ENCODE results near the gene OPHN1.
A peak's percentile ranks its signal among the peaks of the same experiment; 100 is the strongest.

OPHN1 gene

DNA sequence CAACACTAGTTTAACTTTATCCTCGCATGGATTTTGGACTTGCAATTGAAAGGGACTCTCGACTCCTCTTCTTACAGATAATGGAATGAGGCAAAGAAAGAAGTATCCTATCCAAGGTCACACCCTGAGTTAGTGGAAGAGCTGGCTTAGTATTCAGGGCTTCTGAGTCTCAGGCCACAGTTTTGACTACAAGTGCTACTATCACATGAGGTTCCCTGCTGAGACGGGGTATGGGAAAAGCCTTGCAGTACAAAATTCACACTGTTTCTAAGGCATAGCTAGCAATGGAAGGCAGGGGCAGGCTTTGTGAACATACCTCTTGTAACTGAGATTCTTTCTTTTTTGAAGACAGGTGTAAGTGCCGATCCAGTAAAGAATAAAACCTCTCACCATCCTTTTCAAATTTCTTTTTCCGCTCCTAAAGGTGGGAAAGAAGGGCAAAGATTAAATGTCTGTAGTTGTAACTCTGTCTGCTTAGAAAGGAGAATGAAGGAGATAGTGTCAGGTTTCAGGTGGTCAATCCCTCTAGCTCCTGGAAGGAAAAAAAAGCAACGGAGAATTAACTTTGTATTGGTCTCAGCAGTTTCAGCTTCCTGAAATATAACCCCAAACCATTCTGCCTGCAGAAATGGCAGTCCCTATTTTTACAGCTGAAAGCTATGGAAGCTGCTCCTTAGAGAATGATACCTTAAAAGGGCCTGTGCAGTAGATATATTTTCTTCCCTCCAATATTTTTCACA, 199.0 kb downstream of the OPHN1 start:
- DNase-seq = no peak

DNA sequence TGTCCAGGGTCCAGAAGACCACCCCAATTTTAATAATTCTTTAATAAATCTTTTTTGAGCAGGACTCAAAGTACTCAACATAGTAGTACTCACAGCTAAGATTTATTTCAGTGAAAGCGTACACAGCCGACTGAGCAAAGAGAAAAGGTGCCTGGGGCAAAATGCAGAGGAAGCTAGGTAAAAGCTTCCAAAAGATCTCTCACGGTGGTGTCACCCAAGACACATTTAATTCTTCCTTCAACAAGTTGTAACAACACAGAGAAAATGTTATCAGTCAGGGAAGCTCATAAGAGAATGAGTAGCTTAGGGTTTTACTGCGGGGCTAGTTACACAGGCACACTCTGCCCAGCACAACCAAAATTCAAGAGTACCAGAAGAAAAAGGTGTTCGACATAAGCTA, 201.1 kb downstream of the OPHN1 start:
- no peak for DNase-seq

DNA sequence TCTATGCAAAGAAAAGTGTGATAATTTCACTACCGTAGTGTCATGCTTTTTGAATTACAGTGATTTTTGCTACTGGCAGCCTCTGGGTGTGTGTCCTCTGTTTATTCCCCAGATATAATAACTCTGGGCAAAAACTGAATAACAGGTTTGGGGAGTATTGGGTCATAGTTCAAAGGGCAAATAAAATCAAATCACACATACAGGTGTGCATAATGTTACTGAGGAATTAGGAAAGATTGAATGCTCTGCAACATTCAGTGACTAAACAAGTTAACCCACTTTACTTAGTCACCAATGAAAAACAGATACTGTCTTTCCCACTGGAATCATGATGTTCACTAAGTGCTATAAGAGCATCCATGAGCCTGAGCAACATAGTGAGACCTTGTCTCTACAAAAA, 224.3 kb downstream of the OPHN1 start:
- DNase-seq = no peak

DNA sequence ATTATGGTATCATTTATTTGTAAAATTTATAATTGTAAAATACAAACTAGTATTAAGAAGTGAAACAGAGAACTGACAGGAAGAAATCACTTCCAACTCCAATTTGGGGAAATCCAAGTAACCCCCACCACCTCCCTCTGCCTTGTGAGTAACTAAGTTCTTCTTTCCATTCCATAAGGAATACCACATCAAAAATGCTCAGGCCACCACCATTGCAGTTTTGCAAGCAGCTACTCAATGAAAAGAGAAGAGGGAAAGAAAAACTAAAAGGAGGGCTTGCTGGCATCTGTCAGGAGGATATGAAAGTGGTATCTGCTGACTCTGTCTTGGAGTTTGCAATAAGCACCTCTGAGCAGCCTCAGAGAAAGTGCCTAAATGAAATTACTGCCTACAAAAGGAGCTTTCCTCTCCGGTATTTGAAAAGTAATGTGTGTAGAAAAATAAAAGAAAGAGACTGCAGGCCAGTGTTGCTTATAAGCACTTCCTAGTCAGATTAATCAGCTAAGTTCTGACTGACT, 228.7 kb downstream of the OPHN1 start:
- DNase-seq = no peak

DNA sequence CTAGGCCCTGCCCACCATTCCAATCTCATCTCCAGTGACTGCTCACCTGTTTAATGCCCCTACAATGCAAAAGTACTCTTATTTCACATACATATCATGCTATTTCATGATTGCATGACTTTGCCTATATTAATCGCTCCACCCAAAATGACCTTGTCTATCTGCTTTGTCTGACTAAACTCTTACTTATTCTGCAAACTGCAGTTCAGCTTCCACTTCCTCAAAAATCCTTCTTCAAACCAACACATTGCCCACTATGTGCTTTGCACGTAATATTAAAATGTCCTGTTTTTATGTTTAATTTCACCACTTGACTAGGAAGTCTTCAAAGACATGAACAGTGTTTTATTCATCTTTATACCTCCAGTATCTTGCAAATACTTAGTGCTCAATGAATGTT, 229.6 kb downstream of the OPHN1 start:
- DNase-seq = no peak

DNA sequence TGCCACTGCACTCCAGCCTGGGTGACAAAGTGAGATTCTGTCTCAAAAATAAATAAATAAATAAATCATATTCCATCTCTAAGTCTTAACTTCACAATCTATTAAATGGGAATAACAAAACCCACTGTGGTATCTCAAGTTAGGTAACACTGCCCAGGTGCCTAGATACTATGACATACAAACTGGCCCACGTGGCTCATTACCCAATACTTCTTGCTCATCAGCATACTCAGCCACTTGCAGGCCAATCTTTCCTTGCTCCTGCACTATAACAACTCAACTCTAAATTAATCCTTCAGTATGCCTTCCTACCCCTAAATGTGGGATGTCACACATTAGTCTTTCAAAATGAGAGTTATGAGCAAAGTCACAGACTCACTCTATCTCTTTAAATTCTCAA, 230.1 kb downstream of the OPHN1 start:
- DNase-seq = no peak

DNA sequence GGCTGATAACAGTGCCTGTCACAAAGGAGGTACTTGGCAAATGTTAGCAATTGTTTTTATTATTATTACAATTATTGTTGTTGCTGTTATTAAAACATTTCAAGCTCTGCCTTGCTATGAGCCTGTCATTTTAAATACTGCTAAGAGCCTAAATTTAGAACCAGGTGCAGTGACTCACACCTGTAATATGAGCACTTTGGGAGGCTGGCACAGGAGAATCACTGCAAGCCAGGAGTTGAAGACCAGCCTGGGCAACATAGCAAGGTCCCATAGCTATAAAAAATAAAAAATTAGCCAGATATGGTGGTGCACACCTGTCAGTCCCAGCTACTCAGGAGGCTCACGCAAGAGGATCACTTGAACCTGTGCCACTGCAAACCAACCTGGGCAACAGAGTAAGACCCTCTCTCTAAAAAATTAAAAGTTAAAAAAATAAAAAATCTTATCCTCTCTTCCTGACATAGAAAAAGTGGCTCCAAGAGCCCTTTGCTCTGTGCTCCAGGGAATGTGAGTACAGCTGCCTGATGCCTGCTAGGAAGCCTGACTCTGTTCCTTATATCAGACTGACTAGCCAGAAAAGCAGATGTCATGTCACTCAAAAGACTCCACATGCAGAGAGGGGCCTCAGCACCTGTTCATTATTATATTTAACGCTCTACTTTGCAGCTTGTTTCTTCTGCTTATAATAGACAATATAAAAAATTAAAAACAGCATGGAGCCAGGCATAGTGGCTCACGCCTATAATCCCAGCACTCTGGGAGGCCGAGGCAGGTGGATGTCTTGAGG, 234.0 kb downstream of the OPHN1 start:
- DNase-seq = no peak

DNA sequence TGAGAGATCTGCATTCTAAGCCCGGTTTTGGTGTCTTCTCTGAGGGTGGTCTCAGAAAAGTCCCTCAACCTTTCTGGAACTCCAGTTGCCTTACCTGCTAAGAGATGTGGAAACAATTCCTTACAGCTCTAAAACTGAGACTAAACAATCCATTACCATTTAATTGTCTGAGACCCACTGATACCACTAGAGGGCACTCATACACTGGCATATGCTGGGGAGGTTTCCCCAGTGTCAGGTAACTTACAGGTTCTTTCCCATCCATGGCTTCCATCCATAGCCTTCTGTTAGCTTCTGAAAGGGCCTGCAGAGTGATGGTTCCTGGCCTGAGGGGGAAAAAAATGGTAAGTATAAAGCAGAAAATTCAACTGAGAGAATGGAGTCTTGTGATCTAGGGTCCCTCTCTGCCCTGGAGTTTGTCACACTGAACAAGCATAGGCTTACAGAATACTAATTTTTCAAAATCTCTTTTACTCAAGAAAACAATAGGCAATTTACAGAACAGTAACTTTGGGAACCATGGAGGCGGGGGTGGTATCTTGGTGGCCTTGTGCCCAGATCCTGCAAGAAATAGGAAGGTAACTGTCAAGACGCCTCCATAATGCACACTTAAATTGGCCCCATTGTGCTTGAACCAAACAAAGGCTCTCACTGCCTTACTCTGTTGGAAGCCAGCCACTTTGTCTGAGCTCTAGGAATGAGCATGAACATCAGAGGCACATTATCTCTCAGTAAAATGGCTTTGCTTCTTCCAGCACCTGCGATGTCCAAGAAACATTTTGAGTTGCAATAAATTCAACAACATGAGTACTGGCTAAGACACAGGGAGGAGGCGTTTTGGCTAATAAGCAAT, 236.1 kb downstream of the OPHN1 start:
- DNase-seq = peak; percentile 12

DNA sequence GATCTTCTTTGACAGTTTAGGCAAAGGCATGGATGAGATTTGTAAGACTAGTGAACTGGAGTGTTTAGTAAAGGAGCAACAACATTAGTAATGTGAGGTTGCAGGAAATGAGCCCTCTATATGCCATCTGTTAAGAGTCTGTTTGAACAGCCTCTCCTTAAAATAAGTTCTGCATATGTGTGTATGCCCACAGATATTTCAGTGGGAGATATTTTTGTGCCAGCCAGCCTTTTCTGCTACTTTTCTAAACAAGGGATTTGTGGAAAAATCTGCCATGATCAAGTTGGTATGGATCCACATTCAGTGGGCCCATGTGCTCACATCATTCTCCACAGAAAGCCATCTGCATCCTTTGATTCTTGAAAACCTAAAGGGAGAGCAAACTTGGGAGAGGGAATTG, 237.7 kb downstream of the OPHN1 start:
- no peak for DNase-seq

DNA sequence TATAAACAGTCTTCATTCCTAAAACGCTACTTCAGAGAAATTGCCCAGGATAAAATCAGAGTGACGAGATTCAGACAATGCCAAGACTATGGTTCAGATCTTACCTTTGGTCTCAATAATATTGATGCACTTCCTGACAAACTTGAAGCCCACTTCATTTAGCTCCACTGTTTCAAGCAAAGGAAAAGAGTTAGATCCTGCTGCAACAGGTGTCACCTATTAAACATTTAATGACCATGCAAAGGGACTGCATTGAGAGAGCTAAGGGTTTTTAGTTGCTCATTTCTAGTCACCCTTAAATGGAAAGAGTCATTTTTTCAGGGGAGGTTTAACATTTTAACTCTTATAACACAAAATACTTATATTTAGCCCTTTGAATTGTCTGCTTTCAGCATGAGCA, 239.5 kb downstream of the OPHN1 start:
- no peak for DNase-seq

DNA sequence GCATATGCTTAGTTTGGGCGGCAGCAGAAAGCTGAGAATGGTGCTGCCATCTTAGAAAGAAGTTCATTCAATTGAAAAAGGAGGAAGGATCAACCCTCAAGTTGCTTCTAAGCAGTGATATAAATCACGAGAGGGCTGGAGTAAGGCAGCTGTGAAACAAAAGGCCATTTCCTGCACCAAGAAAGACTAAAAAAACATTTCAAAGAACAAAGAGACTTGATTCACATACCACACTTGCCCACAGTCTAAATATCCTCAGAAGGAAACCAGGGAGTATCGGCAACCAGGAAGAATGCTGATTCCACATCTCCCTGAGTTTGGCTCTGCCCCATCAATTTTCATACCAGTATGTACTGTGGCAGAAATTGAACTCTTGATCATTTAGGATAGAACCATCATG, 240.1 kb downstream of the OPHN1 start:
- DNase-seq = no peak

DNA sequence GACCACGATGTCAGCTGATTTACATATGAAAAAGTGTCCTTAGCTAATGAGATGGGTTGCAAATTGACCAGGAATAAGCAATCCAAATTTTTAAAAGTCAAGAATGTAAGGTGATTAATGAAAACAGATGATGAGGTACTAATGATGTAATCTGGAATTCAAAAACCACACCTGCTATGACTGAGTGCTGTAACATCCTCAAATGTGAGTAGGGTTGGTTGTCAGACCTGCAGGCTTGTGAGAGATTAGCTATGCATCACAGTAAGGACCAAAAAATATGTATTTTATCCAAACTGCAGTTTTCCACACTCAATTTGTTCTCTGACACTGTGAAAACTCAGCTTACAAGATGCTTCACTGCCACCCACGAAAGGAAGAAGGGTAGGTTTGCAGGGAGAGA, 242.5 kb downstream of the OPHN1 start:
- DNase-seq = no peak

DNA sequence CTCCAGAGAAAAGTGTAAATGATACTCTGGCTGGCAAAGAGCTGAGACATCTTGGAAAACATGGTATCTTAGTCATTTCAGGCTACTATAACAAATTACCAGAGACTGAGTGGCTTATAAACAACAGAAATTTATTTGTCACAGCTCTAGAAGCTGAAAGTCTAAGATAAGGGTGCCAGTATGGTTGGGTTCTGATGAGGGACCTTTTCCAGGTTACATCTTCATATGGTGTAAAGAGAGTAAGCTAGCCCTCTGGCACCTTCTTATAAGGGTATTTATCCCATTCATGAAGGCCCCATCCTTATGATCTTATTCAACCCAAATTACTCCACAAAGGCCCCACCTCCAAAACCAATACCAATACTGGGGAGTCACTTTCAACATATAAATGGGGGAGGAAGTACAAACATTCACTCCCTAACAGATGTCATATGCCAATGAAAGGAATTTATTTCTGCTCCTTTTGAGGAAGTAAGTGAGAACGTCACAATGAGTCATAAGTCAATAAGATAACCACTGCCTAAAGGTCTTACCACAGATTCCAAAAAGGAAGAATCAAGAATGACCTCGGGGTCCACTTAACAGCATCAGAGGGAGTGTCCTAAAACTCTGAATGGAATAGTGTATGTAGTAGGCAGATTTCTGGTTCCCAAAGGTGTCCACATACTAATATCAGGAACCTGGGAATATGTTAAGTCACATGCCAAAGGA, 246.6 kb downstream of the OPHN1 start:
- DNase-seq = no peak

DNA sequence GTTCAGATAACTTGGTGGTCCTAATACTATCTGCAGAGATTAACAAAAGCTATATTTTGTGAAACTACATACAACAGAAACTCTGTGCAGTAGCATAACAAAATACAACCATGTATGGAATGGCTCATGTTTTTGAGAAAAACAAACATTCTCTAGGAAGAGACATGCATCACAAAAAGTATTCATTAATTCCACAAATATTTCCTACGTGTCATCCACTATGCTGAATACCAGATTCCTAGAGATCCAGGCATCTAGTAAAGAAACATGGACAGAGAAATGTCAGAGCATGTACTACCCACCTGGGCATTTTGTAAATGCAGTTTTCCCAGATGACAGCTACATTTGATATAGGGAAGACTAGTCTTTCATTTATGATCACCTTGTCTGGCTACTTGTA, 248.1 kb downstream of the OPHN1 start:
- no peak for DNase-seq

DNA sequence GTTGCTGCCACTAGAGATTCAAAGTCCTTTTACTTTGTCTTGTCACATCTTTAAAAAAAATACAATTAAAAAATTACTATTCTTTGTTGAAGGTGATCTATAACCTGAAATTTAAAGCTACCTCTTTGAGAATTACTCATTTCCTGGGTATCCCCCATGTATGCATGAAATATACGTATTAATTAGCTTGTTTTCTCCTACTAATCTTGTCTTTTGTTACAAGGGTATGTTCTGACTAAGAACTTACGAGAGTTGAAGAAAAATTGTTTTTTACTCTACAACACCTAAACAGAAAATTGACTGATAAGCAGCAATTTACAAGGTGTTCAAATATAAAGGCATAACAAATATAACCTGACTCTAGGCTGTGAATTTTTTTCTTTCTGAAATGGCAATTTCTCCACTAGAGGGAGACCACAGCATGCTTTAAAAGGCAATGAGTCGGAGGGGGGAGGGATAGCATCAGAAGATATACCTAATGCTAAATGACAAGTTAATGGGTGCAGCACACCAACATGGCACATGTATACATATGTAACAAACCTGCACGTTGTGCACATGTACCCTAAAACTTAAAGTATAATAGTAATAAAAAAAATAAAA, 249.6 kb downstream of the OPHN1 start:
- DNase-seq = no peak

DNA sequence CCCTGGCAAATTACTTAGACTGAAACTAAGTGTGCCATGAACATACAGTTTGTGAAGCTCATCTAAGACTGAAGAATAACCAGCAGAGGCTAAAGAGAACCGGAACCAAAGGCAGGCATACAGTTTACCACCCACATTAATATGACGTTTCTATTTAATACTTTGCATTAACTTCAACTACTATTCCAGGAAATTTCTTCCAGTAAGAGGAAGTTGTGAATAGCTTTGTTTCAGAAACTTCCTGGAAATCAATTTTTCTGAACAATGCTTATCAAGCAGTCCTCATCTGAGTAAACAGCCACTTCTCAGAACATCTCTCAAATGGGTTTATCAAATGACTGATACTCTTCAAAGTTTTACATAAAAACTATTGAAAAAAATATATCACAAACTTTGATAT, 252.7 kb downstream of the OPHN1 start:
- no peak for DNase-seq

DNA sequence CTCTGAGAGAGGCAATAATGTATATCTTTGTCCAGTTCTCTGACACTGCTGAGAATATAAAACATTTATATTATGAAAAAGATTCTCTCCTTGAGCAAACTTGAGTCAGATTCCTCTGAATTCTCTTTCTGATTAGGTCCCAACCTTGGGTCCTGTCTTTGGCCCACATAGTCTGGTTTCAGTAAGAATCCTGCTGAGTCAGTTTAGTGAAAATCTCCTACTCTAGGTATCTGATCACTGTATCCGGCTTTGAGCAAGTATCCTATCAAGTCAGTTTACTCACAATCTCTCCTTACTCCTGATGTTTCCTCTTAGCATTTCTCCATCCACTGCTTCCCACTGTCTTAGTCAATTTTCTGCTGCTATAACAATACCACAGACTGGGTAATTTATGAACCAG, 253.9 kb downstream of the OPHN1 start:
- no peak for DNase-seq

DNA sequence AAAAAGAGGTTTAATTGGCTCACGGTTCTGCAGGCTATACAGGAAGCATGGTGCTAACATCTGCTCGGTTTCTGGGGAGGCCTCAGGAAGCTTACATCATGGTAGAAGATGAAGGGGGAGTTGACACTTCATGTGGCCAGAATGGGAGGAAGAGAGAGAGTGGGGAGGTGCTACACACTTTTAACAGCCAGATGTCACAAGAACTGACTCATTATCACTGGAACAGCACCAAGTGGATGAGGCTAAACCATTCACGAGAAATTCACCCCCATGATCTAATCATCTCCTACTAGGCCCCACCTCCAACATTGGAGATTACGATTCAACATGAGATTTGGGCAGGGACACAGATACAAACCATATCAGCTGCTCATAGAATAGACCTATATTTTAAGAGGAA, 255.8 kb downstream of the OPHN1 start:
- no peak for DNase-seq

DNA sequence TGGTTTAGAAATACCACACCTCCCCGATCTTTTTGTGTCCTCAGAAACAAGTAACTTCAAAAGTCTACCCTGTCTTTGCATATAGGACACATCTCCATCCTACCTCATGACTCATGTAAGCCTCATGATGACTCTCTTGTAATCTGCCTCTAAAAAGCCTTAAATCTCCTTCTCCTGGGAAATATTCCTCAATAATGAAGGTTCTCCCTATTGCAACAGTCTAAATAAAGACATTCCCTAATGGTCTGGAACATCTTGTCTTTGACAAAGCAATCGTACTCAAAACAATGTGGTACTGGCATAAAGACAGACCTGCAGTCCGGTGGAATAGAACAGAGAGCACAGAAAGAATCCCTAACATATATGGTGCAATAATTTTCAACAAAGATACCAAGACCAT, 257.7 kb downstream of the OPHN1 start:
- DNase-seq = no peak

DNA sequence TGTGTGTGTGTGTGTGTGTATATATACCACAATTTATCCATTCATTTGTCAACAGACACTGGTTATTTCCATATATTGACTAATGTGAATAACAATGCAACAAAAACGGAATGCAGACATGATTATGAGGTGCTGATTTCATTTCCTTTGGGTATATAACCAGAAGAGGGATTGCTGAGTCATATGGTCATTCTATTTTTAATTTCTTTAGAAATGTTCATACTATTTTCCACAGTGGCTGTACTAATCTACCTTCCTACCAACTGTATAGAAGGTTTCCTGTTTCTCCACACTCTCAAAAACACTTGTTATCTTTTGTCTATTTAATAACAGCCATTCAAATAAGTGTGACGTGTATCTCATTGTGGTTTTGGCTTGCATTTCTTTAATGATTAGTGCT, 269.9 kb downstream of the OPHN1 start:
- no peak for DNase-seq

DNA sequence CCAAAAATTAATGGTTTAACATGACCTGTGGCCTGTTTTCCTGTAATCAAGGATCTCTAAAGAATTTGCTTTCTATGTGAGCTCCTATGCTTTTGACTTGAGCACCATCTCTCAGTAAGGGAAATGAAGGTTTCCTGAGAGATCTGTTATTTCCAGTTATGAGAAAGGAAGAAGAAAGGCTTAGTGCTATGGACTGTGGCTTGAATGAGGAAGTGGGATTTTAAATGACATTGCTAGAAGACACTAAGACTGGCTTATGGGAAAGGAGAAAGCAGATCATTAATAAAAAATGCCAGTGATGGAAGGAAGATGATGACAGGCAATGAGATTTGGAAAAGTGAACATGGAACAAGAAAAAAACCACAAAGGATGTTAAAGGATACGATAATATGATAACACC, 285.4 kb downstream of the OPHN1 start:
- no peak for DNase-seq

DNA sequence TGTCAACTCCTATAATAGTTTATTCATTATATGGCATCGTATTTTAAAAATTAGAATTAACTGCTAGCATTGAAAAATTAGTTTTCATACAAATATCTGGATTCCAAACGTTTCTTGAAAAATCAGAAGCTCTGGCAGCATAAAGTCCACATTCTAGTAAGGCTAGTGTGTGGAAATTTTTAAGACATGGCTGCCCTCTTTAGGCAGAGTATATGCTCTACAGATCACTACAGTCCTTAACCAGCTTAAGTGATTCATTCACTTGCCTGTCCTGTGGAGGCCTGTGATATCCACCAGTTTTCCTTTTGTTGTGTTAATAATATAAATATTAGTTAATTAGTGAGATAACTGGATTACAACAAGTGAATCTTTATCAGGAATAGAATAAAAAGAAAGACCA, 287.2 kb downstream of the OPHN1 start:
- no peak for DNase-seq

Data from activated CD4-positive, alpha-beta T cell treated with anti-CD3 and anti-CD28 coated beads for 48 hours (primary cell).